Right lobe of liver (tissue), 6 donors: ENCODE results near the gene SNCAIP. TPM values are rescaled to one million over a fixed set of nuclear protein-coding genes. Genes with fewer than 3 reads are reported as not detected.

ENCODE experiments used
- ATAC-seq, 4 donors: fragments of 200-7000 bp; cut with Tn5 transposase; one replicate each; pipeline ENCODE4 v1.9.1; 2020; ENCODE audit warnings: mild to moderate bottlenecking in 4 of 4, moderate library complexity in 4 of 4
- DNase-seq, 3 donors: peaks; one replicate each; pipeline ENCODE4 v3.0.0-alpha.2; 2020
- H3K27ac ChIP-seq, 3 donors: fragments of 200-600 bp; one replicate each; pipeline ENCODE4 v1.8.0; 2022
- H3K27me3 ChIP-seq, 2 donors: fragments of 200-600 bp; one replicate each; pipeline ENCODE4 v1.8.0; 2022
- H3K36me3 ChIP-seq, 4 donors: fragments of 200-600 bp; sonication (generic) in 1 of 4; one replicate each; pipeline versions ENCODE4 v1.5.1 to v1.8.0; 2017 to 2022; ENCODE audit warnings: control low read depth in 1 of 4
- H3K4me1 ChIP-seq, 4 donors: fragments of 200-600 bp; sonication (generic) in 1 of 4; one replicate each; pipeline versions ENCODE4 v1.5.1 to v1.8.0; 2017 to 2022; ENCODE audit warnings: control low read depth in 1 of 4
- H3K4me3 ChIP-seq, 3 donors: fragments of 200-600 bp; one replicate each; pipeline ENCODE4 v1.8.0; 2022
- H3K9me3 ChIP-seq, 4 donors: fragments of 200-600 bp; sonication (generic) in 1 of 4; one replicate each; pipeline versions ENCODE4 v1.5.1 to v1.8.0; 2017 to 2022; ENCODE audit warnings: control low read depth in 1 of 4
- POLR2A ChIP-seq: fragments of 450-650 bp; IDR thresholded peaks from one replicate; pipeline ENCODE4 v1.6.1; 2017; ENCODE audit warnings: antibody characterized with exemption, mild to moderate bottlenecking
- WGBS: methylation state at CpG from one replicate; pipeline ENCODE4 v1.1.6; 2018; ENCODE audit warnings: low coverage, low lambda C conversion rate; ENCODE audit not compliant: insufficient coverage; ENCODE audit errors: missing lambda C conversion rate; 5-methylcytosine and 5-hydroxymethylcytosine counted together
- intact Hi-C, 2 donors: fragments of 100-400 bp; cut with DNase I; formaldehyde crosslinking; loops; one replicate each; pipeline versions ENCODE4 v1.11.2 to v1.14.1; 2022
- total RNA-seq, 6 experiments: library from RNA; depleted of rRNA in 2 of 6; stranded (reverse); fragments of >200 nt in 2 of 6; fragmentation: NEBNext Ultra II Directional in 3 of 6; extraction: Animal tissue kit (Norgen Biotek cat#: 25700) in 3 of 6; gene quantifications; one replicate each; pipeline versions ENCODE4 v1.1.0 to v1.2.4, GENCODE V29; 2016 to 2023
- TF ChIP-seq, protein P1 (sequence below), 4 donors: fragments of 200-600 bp in 3 of 4; fragments of 450-650 bp in 1 of 4; IDR thresholded peaks; one replicate each; pipeline versions ENCODE4 v1.5.1 to v1.8.0; 2016 to 2022; ENCODE audit warnings: antibody characterized with exemption in 4 of 4, mild to moderate bottlenecking in 2 of 4
- donor health status: DM: no; HTN: yes; CAD: no.
- donor health status: DM: no; HTN: no; CAD: no.
- donor health status: DM: no; HTN: no; CAD: no.
- donor health status: DM: no; HTN: yes; CAD: no.
- donor health status: DM: no; HTN: yes; CAD: no.

The SNCAIP gene
- total RNA-seq, 6 experiments from 2014 or later, result 0.19 to 0.65 (median 0.32) TPM; not detected in 1

DNA sequence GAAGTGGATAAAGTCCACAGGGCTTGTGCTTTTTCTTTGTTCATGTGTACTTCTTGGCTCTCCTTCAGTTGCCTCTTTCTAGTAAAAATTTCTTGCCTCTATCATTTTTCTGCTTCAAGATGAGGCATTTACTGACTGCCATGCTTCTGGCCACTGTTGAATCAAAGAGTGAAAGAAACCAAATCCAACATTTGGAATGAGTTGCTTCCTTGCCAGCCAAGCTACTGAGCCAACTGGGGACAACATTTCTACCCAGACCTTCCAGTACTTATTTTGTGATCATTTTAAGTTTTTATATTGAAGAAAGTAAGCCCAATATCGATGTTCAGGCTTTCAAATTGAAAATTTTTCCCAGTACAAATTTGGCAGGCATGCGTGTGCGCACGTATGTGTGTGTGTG lies 73.2 kb downstream of the SNCAIP start:
- no peaks in the 10 kb centered on the region for H3K9me3 ChIP-seq
- H3K4me1 ChIP-seq, result no peaks in the 10 kb centered on the region
- no peak overlapping the region for H3K27ac ChIP-seq
- no peaks in the 10 kb centered on the region for H3K27me3 ChIP-seq
- DNase-seq, result no peak
- TF ChIP-seq POLR2A, result no peak
- TF ChIP-seq, protein P1, sequence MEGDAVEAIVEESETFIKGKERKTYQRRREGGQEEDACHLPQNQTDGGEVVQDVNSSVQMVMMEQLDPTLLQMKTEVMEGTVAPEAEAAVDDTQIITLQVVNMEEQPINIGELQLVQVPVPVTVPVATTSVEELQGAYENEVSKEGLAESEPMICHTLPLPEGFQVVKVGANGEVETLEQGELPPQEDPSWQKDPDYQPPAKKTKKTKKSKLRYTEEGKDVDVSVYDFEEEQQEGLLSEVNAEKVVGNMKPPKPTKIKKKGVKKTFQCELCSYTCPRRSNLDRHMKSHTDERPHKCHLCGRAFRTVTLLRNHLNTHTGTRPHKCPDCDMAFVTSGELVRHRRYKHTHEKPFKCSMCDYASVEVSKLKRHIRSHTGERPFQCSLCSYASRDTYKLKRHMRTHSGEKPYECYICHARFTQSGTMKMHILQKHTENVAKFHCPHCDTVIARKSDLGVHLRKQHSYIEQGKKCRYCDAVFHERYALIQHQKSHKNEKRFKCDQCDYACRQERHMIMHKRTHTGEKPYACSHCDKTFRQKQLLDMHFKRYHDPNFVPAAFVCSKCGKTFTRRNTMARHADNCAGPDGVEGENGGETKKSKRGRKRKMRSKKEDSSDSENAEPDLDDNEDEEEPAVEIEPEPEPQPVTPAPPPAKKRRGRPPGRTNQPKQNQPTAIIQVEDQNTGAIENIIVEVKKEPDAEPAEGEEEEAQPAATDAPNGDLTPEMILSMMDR (IDR thresholded peaks at IDR 0.05), result no peak
- 76% methylated on average over 4 of the region's 4 CpGs for WGBS
- intact Hi-C loops, result no loop called here
- ATAC-seq, result no peak
- H3K4me3 ChIP-seq, result no peak overlapping the region
- H3K36me3 ChIP-seq, result no peaks in the 10 kb centered on the region

DNA sequence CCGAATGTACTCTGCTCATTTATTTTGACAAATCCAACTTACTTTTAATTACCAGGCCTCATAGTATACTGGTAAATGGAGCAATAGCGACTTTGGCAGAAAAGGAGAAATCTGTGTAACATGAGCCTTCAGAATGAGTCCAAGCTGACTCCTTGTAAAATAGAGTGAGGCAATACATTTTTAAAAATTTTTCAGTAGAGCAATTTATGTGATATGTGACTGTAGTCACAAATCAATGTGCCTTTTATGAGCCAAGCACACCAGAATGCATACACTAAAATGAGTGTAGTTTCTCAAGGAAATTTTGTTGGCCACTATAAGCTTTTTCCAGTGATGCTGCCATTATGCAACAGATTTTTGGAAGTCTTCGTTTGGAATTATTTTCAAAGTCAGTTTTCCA lies 73.8 kb downstream of the SNCAIP start:
- no peaks in the 10 kb centered on the region for H3K9me3 ChIP-seq
- no peaks in the 10 kb centered on the region for H3K27me3 ChIP-seq
- ATAC-seq, result no peak
- H3K36me3 ChIP-seq, result no peaks in the 10 kb centered on the region
- intact Hi-C loops, result no loop called here
- no peak for DNase-seq
- TF ChIP-seq, protein P1 (IDR thresholded peaks at IDR 0.05), result no peak
- TF ChIP-seq POLR2A, result no peak
- H3K4me3 ChIP-seq, result no peak overlapping the region
- 82% methylated on average over 3 of the region's 3 CpGs for WGBS
- H3K4me1 ChIP-seq, result no peaks in the 10 kb centered on the region
- no peak overlapping the region for H3K27ac ChIP-seq

DNA sequence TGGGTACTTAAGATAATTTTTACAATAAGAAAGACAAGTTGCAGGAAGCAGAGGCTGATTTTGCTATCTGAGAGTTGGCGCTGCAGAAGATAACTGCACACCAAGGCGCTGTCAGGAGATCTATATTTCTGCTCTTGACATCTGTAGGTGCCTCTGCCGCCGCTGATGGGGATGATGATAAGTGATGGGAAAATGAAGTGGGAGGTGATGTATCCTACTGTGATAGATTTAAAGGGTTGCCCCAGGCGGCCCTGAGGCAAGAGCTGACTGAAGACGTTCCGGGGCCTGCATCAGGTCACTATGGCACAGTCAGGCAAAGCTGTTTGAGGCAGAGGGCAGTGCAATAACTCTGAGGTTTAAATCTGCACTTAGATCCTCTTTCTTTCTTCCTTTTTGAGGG lies 78.1 kb downstream of the SNCAIP start:
- DNase-seq (no peak), ATAC-seq (no peak)
- H3K27ac ChIP-seq, result no peak overlapping the region
- no peaks in the 10 kb centered on the region for H3K36me3 ChIP-seq
- 78% methylated on average over 7 of the region's 7 CpGs for WGBS
- no peak for TF ChIP-seq POLR2A
- TF ChIP-seq, protein P1 (IDR thresholded peaks at IDR 0.05), result no peak
- intact Hi-C loops, result no loop called here
- H3K4me1 ChIP-seq, result no peaks in the 10 kb centered on the region
- H3K4me3 ChIP-seq, result no peak overlapping the region
- no peaks in the 10 kb centered on the region for H3K9me3 ChIP-seq
- H3K27me3 ChIP-seq, result no peaks in the 10 kb centered on the region

DNA sequence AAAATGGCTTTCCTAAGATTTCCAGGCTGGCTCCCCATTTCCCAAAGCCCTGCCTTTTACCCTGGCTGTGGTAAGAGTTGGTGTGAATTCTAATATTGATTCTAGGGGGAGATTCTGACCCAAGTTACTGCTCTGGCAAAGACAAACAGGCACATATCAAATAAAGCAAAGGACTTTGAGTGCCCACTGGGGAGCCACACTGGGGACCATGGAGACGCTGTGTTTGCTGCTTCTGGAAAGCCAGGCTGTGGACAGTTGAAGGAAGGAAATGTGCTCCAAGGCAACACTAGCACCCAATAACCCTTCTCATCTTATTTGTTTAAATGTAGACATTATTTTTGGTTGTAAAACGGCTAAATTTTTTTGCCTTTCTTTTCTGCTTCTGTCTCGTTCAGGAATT lies 78.7 kb downstream of the SNCAIP start:
- no peak for ATAC-seq
- H3K36me3 ChIP-seq, result no peaks in the 10 kb centered on the region
- H3K4me3 ChIP-seq, result no peak overlapping the region
- H3K9me3 ChIP-seq, result no peaks in the 10 kb centered on the region
- H3K27ac ChIP-seq, result no peak overlapping the region
- intact Hi-C loops, result no loop called here
- 64% methylated on average over 3 of the region's 3 CpGs for WGBS
- DNase-seq, result no peak
- H3K4me1 ChIP-seq, result no peaks in the 10 kb centered on the region
- TF ChIP-seq, protein P1 (IDR thresholded peaks at IDR 0.05), result no peak
- no peak for TF ChIP-seq POLR2A
- no peaks in the 10 kb centered on the region for H3K27me3 ChIP-seq

DNA sequence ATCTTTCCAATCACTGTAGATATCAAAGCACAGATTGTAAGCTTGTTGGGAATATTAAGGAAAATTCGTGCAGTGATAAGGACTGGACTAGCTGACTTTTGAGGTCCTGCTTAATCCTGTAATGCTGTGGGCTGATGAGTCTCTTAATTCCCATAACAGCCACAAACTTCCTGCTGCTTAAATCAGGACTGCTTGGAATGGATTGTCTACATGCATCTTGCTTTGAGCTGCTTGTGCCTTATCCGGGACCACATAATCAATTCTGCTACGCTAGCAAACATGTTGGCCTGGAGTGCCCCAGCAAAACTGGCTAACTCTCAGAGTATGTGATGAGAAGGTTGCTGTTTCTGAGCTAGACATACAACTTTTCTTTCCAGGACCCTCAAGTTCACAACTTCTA lies 79.6 kb downstream of the SNCAIP start:
- Histone ChIP-seq H3K36me3 (no peaks in the 10 kb centered on the region), H3K9me3 (no peaks in the 10 kb centered on the region), H3K27me3 (no peaks in the 10 kb centered on the region), H3K4me1 (no peaks in the 10 kb centered on the region), H3K4me3 (no peak overlapping the region), H3K27ac (no peak overlapping the region)
- ATAC-seq (no peak), DNase-seq (no peak)
- TF ChIP-seq POLR2A, result no peak
- TF ChIP-seq, protein P1 (IDR thresholded peaks at IDR 0.05), result no peak
- intact Hi-C loops, result no loop called here
- WGBS, result 67% methylated on average over 1 of the region's 3 CpGs
